CD1c-positive myeloid dendritic cell (primary cell): ENCODE results near the gene CHN1.

Source experiments
- DNase-seq: peaks from one replicate; pipeline ENCODE4 v3.0.0-alpha.2; 2016; ENCODE audit errors: extremely low spot score

The CHN1 gene

DNA sequence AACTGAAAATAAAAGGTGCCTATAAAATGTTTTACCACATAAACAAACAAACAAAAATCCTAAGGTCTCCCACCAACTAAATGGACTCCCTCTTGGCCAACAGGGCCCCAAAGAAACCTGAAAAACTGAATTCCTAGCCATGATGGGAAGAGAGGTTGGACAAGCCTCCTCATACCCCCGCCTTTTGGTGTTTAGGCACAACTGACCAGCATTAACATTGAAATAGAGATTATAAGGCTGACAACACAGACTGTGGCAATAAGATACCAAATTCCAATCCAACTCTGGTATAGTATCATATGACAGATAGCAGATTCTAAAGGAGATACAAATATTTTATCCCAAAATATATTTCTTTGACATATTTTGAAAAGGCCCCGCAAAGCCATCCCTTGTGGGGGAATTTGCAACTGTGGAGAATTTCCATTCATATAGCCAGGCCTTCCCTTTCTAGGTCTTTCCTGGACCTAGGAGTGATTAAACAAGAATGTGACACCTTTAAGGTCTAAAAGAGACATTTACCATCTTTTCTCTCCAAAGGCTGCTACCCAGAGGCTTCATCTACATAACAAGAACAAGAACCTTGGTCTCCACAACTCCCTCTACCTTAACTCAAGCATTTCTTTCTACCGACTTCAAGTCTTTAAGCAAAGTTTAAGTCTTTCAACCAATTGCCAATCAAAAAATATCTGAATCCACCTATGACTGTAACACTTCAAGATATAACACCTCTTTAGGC lies 80.0 kb downstream of the CHN1 start:
- DNase-seq = no peak

DNA sequence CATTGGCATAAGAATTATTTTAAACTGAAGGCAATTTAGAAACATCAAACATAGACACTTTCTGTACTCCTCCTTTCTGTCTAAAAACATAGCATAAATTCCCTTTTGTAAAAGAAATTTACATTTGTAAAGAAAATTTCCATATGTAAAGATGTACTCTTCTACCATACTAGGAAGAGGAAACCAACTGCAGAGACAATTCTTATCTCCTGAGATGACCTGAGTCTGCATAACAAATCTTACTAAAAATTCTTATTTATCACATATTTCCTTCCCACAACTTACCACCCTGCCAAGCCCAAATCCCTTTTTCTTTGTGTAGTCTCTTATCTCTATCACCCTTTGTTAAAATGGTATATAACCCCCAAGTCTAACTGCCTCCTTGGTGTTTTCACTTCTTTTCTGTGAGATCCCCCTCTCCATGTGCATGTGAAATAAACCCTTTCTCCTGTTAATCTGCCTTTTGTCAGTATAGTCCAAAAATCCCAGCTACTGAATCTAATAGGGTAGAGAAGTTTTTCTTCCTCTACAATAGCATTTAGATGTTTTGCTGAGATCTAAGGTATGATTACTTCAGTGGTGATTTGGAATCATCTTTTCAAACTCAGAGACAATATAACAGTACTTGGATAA lies 81.0 kb downstream of the CHN1 start:
- no peak for DNase-seq

DNA sequence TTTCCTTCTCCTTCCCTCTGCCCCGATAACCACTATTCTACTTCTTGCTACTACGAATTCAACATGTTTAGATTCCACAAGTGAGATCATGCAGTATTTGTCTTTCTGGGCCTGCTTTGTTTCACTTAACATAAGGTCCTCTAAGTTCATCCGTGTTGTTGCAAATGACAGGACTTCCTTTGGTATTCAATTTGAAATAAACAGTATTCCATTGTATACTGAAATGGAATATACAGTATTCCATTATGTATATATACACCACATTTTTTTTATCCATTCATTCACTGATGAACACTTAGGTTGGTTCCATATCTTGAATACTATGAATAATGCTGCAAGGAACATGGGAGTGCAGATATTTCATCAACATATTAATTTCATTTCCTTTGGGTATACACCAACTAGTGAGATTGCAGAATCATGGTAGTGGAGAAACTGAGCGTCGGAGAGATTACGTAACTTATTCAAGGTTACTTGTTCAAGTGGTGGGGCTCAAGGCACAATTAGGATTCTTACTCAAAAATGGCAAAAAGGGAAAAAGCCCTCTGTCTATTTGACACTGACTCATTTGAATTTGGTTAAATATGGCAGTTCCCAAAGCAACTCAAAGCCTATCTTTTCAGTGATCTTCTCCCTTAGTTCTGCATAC lies 85.1 kb downstream of the CHN1 start:
- no peak for DNase-seq

DNA sequence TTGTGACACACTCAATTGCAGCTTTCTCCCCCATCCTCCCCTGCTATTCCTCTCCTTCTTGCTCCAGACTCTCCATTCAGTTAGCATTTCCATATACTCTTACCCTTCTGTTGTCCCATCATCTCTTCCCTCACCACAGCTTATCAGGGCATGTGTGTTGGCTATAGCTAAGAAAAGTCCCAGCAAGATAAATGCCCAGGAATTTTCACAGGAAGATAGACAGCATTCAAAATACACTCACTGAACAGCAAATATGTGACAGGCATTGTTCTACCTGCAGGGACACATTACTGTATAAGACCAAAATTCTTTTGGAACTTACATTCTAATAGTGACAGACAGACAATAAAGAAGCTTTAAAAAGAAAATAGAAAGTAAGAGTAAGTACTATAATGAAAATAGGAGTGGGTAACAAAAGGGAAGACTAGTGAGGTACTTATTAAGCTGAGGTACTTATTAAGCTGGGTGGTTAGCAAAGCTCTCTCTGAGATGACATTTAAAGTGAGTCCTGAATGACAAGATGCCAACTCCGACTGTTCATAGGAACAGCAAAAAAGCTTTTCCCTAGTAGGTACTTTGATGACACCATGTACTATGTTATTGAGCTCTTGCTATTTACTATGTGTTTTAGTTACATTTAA lies 86.2 kb downstream of the CHN1 start:
- DNase-seq = no peak

DNA sequence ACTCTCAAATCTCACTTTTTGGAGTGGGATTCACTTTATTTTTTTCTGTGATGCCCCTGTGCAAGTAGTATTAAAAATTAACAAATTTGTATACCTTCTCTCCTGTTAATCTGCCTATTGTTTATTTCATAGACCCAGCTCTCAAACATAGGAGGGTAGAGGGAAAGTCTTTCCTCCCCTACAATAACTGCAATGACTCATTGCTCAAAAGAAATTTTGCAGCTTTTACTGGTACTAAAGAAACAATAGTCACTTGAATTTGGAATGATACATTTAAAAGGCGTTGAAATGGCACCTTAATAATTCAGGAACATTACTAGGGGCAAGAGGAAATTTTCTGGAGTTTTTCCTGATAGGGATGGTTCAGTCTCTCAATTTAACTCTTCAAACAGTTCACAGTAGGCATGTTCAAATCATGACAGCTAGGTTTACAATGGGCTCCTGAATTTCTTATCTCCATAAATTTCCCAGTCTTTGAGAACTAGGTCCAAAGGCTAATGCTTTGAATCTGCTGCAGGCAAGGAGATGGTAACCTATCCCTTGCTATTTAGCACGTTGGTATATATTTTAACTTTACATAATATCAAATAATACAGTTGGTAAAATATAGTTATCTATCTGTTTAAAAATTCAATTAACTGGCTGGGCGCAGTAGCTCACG lies 88.8 kb downstream of the CHN1 start:
- DNase-seq = no peak

DNA sequence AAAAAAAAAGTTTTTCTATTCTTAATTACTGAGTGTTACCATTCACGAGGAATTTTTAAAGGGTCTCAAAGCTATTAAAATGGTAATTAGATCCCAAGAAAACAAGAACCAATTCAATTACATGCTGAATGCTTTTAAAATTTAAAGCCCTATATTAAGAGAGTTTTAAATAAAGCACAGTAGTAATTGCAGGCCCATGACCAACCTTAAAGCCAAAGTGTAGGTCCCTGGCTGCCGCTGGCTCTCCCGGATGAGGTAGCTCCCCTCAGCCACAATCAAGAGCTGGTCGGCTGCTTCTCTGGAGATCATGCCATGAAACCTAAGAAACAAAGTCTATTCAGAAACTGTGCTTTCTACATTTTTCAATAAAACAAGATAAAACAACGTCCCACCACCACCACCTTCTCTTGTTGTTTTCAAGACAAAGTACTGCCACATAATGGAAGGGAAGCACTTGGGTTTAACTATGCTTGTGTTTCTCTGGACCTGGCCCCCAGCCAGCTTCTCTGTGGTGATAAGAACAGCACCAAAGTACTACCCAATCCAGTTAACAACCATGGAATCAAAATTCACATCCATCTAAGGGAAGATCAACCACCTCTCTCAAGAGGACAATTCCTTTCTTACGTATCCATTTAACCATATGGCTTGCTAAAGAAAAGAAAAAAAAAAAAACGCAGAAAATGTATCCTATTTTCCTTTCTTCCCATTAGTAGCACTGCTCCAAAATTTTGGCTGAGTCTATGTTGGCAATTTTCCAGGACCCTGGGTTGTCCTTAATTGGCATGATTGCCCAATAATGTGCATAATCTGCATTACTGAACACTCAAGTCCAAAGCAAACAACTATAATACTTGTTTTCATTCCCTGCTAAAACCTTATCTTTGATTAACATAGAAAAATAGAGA lies 90.1 kb downstream of the CHN1 start:
- DNase-seq = no peak

DNA sequence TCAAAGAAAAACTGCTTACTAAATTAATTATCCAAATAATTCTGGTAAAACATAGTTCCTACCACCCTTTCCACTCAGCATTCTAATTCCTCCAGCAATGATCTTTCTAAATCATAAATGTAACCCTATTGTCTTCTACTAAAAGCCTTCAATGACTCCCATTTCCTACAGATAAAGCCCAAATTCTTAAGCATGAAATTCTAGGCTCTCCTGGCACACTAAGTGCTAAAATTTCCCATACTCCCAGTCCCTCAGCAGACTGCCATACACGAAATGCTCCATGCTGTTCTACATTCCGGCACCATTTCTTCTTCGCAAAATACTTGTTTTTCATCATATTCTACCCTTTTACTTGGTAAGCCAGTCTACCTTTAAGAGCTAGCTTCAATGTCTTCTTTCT lies 96.9 kb downstream of the CHN1 start:
- DNase-seq = no peak

DNA sequence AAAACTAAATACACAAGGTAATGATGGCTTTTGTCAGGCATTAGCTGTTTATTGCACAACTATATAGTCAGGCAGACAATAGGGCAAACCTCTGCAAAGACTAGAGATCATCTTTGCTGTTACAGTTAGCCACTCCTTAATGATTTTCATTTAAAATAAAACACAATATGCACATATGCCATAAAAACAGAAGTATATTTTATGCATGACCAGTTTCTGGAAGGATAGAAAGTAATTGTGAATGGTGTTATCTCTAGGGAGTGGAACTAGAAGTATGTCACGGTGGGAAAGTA lies 102.0 kb downstream of the CHN1 start:
- DNase-seq = no peak

DNA sequence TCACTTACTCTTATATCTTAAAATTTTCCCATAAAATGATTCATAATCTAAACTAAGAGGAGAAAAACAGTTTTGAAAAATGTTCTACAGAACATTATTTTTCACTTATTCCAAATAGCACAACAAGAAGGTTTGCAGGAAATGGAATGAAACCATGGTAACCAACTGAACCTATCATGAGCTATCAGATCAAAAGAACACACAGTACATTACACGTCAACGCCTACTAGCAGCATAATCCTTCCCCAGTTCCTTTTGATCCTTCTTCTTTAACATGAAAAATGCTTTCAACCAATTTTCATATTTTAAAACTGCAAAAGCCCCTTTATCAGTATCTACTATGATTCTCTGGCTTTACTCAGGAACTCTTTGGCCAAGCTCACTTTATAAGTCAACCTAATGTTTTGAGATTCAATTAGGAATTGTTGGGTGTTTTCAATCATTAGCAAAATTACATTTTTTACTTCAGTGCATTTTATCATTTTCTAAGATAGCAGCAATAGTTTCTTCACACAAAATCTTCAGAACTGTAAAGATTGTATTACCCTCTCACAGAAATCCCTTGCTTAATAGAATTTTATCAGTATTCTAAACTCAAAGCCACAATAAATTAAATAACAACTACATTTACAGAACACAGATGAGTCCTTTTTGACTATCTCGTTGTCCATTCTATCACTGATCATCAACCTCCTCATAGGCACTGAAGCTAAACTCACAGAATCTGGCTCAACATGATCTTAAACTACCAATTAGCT lies 102.5 kb downstream of the CHN1 start:
- no peak for DNase-seq

DNA sequence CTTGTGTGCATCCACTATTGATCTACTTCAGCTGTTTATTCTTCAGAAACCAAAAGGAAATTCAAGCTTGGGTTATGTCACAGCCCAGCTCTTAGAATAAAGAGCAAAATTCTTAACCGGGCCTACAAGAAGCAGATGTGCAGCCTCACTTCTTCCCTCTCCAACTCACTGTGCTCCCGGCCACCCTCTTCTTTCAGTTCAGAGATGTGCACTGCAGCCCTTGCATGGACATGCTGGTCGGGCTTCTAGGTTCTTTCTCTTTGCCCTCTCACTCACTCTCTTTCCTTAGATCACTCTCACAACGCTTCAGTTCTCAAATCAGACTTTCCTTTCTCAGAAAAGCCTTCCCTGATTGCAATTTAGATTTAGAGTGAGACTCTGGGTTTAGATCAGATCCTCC lies 104.1 kb downstream of the CHN1 start:
- no peak for DNase-seq

DNA sequence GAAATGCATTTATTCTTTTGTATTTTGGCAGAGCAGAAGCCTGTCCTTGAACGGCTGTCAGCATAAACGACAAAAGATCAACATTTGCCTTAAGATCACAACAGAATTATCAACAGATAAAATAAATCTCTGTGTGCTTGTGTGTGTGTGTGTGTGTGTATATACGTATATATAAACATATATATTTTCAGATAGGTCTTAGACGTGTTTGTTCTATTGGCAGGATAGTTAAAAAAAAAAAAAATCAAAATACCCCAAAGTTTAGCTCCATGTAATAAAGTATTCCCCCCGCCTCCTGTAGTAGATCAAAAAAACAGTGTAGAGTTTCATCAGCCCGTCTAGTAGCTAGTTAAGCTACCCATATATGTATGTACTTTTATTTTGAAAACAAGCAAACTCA lies 107.9 kb downstream of the CHN1 start:
- no peak for DNase-seq

DNA sequence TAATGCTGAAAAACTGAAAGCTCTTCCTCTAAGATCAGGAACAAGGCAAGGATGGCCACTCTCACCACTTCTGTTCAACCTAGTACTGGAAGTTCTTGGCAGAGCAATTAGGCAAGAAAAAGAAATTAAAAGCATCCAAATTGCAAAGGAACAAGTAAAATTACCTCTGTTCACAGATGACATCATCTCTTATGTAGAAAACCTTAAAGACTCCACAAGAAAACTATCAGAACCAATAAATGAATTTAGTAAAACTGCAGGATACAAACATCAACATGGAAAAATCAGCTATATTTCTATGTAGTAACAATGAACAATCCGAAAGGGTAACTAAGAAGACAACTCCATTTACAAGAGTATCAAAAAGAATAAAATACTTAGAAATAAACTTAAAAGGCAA lies 112.2 kb downstream of the CHN1 start:
- DNase-seq = no peak

DNA sequence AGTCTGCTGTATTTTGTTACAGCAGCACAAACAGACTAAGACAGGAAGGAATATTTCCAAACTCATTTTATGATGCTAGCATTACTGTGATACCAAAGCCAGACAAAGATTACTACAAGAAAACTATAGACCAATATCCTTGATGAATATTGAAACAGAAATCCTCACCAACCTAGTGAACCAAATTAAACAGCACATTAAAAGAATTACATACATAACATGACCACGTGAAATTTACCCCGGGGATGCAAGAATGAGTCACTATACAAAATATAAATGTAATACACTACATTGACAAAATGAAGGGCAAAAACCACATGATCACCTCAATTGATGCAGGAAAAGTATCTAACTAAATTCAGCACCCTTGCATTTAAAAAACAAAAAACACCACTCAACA lies 112.6 kb downstream of the CHN1 start:
- DNase-seq = no peak

DNA sequence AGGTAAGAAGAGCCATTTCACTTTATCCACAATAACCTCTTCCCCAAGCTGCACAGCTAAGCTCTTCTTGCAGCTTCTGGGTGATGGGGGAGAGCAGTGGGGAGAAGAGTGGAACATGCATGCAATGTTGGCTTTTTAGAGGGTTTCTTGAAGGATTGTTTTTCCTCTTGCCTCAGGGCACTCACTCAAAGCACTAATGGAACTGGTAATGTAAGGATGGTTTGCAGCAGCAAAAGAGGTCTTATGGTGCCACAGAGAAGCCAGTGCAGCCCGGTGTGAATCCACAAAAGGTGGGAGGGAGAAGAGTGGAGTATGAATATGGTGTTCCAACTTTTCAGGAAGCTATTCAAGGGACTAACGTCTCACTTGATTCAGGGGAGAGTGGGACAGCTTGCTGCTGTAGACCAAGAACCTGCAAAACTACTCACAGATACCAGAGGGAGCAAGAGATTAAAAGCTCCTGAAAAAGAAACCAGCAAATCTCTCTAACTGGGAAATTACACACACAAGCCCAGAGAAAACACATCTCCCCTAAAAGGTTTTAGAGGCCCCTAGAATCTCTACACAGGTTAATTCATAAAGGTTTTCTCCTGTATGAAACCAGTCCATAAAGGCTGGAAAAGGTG lies 116.4 kb downstream of the CHN1 start:
- no peak for DNase-seq

DNA sequence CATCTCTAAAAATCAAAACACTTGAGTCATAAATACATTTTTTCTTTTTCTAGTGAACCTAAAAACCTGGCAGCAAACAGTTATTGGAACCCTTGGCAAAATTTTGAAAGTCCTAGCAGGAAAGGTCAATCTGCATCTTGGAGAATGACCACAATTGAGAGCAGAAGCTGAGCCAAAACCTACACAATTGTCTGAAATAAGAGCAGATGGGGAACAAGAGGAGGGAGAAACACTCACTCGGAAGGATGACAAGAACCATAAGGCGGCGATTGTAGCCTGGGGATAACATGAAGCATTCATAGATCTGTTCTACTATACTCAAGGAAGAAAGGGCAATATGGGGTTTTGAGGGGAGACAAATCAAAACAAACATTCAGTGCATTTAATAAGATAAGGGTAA lies 117.0 kb downstream of the CHN1 start:
- DNase-seq = no peak

DNA sequence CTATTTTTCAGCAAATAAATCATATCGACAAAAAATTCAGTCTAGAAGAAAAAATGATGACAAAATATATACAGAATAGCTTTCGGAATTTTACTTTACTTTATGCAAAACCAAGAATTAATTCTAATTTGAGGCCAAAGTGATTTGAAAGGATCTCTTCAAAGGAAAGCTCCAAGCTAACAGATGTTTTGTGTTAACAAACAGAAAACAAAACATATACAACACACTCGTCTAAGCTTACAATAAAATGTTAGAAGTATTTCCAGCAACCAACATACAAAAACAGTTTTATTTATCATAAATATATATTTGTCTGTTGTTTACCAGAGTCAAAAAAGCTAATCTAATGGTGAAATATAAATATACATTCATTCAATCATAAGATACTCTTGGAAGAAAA lies 122.8 kb downstream of the CHN1 start:
- DNase-seq = no peak

DNA sequence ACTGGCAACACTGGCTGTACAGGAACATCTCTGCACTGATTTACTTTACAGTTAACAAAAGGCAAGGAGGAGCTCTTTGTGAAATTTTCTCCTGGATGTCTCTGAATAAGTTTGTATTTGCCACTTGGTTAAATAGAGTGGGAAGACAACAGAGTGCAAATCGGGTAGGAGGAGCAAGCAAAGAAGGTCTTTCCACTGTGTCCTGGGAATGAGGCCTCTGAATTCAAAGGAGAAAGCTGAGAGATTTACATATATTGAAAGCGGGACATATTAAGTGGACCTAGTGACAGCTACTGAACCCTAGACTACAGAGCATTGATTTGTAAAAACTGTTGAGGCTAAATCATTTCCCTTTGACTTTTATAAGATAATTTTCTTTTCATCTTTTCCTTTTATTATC lies 123.5 kb downstream of the CHN1 start:
- DNase-seq = no peak

DNA sequence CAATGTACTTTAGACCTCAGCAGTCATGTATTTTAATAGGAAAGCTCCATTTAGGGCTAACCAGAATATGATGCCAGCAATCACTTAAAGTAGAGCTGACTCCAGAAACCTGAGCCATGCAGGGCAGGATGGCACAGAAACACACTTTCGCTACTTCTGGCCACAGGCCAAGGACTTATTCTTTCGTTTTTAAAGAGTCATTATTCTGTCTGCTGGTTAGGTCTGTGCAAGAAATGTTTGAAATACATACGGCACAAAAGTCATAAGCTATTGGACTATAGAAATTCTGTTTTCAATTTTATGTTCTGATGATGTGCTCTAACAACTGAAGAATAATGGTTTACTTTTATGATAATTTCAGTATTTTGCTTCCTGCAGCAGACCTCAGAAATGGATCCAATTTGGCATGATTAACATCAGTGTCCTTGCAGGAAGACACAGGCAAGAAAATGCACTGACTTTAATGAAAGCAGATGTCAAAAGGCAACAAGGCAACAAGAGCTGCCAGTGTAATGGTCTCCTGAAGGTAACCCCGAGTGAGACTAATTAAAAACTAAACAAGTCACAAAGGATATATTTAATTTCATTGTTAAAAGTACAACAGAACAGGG lies 126.5 kb downstream of the CHN1 start:
- DNase-seq = no peak

DNA sequence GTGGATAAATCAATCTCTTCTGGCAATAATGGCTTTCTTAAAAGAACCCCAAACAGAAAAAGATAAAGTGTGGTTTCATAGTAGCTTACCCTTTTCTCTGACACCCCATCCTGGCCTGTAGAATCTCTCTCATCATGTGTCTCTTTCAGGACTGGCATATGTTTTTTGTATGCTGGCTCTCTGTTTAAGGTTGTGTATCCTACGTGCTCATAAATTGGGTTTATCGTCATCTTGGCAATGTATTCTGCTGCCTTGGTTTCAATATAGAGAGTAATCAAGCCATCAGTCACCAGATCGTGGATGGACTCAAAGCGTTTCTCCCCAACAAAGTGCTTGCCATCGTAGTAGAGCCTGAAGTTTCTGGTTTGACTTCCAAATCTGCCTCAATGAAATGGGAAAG lies 127.4 kb downstream of the CHN1 start:
- DNase-seq = no peak

DNA sequence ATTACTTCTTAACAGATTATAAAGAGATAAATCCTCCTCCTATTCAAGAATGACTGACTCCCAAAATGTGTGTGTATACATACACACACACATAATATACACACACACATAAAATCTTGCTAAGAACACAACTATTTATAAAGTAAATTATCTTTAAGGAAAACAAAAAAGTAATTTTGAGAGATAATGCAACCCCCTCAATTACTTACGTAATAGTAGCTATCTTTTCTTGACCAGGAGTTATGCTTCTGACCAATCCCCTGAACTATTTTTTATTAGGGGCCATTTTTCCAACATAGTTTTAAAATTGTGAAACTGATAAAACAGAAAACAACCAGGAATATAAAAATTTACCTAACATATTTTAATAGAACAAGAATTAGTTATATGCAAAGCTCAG lies 127.9 kb downstream of the CHN1 start:
- no peak for DNase-seq
